ENCODE results near the gene ACER2.
"Not testable (repeated sequence)": the region's sequence is repeated elsewhere in the genome, so short reads cannot be mapped to it uniquely, and the experiment has no call there.

The ACER2 gene

DNA sequence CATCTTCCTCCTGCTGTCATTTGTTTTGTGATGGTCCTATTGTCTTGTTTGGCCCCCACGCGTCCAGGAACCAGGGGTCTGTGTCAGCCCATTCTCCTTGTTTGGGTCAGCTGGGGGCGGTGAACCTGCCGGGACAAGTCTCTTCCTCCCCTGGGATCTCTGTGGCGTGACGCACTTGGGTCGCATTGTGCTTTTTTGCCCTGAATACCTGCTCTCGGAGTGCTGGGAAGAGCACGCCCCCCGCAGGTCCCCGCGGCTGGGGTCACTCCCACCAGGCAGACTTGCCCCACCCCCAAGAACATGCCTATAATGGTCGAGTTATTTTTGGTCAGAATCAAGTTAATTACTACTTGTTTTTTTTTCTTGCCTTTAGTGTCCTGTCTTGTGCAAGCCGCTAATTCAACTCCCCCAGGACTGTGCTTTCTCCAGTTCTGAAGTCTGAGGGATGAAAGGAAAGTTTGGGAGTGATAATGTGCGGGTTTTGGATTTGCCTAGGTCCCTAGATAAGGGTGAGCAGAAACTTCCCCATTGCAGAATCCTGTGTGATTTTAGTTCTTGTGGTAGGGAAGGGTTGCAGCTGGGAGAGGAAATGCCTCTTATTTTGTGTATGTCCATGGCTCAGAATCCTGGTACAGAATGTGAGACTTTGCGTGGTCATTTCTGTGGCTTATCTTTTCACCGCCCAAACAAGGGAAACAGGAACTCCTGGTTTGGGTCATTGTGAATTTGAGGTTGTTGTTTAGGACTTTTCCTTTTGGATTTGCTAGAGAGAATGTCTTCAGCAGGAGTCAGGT is 789 bp downstream of the ACER2 start:
- TF ChIP-seq CTCF (IDR thresholded peaks at IDR 0.05; ENCODE audit: insufficient read depth, missing control alignments): no peak
- FAIRE-seq: no peak
- DNase-seq (ENCODE audit: insufficient read length, low spot score): no peak

DNA sequence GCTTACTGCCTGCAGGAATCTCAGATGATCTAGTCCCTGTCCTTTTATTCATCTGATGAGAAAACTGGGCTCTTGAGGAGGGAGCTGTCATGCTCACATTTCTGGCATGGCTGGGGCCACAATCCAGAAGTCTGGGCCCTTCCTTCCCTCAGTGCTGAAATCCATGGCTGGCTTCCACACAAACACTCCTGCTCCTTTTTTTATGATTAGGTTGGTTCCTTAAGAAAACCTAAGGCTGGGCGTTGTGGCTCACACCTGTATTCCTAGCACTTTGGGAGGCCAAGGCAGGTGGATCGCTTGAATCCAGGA is 1.3 kb downstream of the ACER2 start:
- TF ChIP-seq CTCF (IDR thresholded peaks at IDR 0.05; ENCODE audit: insufficient read depth, missing control alignments): no peak
- no peak for FAIRE-seq
- DNase-seq (ENCODE audit: insufficient read length, low spot score): no peak

GRCh38 chr9:19410594-19410993 is 1.8 kb downstream of the ACER2 start:
- no peak for FAIRE-seq
- DNase-seq (ENCODE audit: insufficient read length, low spot score): no peak
- no peak for TF ChIP-seq CTCF (IDR thresholded peaks at IDR 0.05; ENCODE audit: insufficient read depth, missing control alignments)

GRCh38 chr9:19411316-19411715 is 2.5 kb downstream of the ACER2 start:
- FAIRE-seq (no peak), DNase-seq (ENCODE audit: insufficient read length, low spot score) (no peak)
- TF ChIP-seq CTCF (IDR thresholded peaks at IDR 0.05; ENCODE audit: insufficient read depth, missing control alignments): no peak

DNA sequence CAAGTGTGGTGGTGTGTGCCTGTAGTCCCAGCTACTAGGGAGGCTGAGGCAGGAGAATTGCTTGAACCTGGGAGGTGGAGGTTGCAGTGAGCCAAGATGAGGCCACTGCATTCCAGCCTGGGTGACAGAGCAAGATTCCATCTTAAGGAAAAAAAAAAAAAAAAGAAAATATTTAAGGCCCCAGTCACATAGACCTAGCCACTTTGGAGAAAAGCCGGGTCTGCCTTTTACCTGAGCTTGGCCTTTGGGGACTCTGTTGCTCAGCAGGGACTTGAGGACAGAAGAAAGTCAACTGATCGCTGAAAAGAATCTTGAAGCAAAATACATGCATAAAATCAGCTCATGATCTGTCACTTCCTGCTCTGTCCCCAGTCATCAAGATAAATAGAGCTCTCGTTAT is 4.6 kb downstream of the ACER2 start:
- not testable (repeated sequence) for DNase-seq (ENCODE audit: insufficient read length, low spot score); FAIRE-seq

DNA sequence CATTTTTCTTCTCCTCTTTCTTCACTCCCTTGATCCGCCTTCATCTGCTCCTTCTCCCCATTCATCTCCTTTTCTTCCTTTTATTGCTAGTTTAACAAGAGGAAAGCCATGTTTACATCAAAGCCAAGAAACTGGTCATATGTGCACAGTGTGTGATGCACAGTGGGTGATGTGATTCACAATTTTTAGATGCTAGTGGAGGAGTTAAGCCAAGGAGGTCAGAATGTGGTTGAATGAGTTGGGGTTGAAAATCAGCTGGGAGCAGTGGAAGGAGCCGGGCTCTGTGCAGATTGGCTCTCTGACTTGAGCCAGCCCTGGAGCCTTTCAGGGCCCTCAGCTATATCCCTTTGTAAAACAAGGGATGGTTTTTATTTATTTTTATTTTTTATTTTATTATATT is 7.3 kb downstream of the ACER2 start:
- TF ChIP-seq CTCF (IDR thresholded peaks at IDR 0.05; ENCODE audit: insufficient read depth, missing control alignments): no peak
- FAIRE-seq (no peak), DNase-seq (ENCODE audit: insufficient read length, low spot score) (no peak)

DNA sequence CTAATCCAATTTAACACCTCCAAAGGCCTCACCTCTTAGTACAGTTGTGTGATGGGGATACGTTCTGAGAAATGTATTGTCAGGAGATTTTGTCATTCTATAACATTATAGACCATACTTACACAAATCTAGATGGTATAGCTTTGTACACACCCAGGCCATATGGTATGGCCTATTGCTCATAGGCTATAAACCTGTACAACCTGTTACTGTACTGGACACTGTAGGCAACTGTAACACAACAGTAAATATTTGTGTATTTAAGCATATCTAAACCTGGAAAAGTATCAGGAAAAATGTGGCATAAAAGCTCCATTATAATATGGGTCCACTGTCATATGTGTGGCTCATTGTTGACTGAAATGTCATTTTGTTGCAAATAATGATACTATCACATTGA is 12.1 kb downstream of the ACER2 start:
- no peak for FAIRE-seq
- DNase-seq (ENCODE audit: insufficient read length, low spot score): no peak
- no peak for TF ChIP-seq CTCF (IDR thresholded peaks at IDR 0.05; ENCODE audit: insufficient read depth, missing control alignments)

DNA sequence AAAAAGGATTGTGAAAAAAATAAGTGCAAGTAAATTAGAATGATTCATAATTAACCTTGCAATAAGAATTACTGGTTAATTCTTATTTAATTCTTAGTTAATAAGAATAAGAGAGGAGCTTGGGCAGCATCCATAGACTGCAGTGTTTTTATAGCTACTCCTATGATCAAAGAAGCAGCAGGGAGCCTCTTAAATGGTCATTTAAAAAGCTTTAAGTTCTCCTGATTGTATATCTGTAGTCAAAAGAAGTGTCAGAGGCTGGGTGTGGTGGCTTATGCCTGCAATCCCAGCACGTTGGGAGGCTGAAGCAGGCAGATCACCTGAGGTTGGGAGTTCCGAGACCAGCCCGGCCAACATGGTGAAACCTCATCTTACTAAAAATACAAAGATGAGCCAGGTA is 14.4 kb downstream of the ACER2 start:
- TF ChIP-seq CTCF (IDR thresholded peaks at IDR 0.05; ENCODE audit: insufficient read depth, missing control alignments): no peak
- FAIRE-seq: no peak
- no peak for DNase-seq (ENCODE audit: insufficient read length, low spot score)

All from D721Med (cell line).